ENCODE results near the gene TMEM245.

DNA sequence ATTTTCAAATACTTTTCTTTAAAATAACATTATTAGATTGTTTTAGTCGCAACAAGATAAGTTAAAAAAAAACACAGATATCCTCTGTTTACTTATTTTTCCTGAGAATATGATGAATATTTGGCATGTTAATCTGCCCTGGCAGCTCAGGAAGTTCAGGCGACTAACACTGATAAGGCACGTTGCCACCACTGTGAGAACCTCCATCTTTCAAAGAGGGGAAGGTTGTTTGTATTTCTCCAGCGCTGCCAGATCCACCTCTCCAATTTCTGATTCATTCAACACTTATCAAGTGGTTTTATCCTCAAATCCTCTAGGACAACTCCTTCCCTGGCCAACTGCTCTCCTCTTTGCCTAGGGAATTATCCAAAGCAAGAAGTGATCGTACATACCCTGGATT lies 128.3 kb downstream of the TMEM245 start:
- TF ChIP-seq, protein P1, sequence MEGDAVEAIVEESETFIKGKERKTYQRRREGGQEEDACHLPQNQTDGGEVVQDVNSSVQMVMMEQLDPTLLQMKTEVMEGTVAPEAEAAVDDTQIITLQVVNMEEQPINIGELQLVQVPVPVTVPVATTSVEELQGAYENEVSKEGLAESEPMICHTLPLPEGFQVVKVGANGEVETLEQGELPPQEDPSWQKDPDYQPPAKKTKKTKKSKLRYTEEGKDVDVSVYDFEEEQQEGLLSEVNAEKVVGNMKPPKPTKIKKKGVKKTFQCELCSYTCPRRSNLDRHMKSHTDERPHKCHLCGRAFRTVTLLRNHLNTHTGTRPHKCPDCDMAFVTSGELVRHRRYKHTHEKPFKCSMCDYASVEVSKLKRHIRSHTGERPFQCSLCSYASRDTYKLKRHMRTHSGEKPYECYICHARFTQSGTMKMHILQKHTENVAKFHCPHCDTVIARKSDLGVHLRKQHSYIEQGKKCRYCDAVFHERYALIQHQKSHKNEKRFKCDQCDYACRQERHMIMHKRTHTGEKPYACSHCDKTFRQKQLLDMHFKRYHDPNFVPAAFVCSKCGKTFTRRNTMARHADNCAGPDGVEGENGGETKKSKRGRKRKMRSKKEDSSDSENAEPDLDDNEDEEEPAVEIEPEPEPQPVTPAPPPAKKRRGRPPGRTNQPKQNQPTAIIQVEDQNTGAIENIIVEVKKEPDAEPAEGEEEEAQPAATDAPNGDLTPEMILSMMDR (IDR thresholded peaks at IDR 0.05): no peak
- no peak for TF ChIP-seq EZH2 (IDR thresholded peaks at IDR 0.05; ENCODE audit: borderline replicate concordance, insufficient read depth, low read depth, low read length, poor library complexity, severe bottlenecking)
